Stimulated activated CD8-positive, alpha-beta memory T cell treated with anti-CD3 and anti-CD28 coated beads, Interleukin-12 subunit alpha, Interleukin-12 subunit beta, amount 100 ng/mL, for 1 hour (primary cell): ENCODE results near the gene EYA2.

Experiments used
- DNase-seq: peaks from one replicate; pipeline ENCODE4 v3.0.0-alpha.2; 2020; ENCODE audit warnings: low read depth

The EYA2 gene

DNA sequence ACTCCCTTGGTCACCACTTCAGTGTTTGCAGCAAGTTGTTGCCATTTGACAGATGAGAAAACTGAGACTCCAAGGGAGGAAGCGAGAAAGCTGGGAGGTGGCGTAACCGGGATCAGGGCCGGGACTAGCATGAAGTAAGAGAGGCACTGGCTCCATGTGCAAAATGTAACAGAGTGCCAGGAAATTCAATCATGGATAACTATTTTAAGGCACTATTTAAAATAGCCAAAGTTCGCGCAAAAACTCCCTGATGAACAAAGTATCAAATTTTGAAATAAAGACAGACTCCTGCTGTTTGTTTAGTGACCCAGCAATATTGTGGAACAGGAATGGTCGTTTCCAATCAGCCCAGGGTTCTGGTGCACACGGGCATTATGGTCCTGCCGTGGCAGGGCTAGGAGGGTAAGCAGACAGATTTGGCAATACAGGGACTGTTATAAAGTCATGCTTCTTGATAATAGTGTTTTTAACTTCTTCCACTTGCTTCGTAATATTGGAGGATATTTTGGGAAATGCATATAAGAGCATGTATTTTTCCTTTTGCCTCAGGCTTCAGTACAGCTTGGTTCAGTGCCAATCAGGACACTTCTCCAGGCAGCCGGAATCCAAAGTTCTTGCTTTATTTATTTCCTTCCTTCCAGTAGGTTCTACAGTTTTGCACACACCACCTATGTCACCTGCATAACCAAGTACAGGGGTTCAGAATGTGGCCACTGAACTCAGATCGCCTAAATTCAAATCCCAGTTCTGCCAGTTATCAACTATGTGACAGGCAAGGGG is 141.6 kb downstream of the EYA2 start:
- no peak for DNase-seq

DNA sequence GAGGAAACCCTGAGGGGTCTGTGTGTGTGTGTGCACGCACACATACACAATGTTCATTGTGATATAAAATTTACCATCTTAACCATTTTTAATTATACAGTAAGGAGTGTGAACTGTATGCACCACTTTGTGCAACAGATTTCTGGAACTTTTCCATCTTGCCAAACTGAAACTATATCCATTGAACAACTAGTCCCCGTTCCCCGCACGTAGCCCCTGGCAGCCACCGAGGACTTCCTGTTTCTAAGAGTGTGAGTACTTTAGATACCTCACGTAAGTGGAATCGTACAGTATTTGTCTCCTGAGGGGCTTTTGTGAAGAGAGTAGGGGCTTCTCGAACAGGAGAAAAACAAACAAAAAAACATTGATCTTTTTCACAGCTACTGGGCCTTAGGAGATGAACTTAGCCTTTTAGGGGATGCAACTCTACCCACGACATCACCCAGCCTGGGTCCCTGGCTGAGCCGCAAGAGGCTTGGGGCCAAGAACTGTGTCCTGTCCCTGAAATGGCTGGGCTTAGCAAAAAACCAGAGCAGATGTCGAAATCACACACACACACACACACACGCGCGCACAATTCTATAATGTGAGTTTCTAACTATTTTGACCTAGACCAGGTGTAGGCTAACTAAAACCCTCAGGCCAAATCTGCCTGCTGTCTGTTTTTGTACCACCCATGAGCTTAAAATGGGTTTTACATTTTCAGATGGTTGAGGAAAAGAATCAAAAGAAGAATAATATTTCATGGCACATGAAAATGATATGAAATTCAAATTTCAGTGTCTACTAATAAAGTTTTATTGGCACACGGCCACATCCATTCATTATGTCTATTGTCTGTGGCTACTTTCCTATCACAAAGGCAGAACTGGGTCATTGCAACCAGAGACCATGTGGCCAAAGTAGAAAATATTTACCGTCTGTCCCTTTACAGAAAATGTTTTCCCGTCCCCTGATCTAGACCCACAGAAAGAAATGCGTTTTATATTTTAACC is 144.2 kb downstream of the EYA2 start:
- DNase-seq = no peak

DNA sequence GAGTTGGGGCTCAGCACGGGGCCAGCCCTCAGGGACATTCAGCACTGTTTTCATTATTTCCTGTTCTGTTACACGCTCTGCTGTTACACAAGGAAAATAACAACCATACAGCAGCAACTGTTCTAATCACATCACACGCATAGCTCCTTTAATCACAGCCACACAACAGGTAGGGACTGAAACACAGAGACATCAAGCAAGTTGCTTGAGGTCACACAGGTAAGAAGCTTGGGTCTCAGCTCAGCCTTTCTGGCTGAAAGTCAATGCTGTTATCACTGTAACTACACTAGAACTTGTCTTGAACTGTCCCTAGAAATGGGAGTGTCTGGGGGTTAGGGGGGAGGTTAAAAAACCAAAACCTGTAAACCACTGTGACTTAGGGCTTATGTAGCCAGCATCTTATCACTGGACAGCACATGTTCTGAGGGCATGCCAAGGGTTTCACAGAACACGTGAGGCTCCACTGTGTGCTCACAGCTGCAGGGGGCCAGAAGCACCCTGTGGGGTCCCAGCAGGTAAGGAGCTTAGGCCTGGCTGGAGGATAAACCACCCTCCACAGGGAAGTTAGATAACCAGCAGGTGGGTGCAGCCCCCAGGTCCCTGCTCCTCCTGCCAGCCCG is 146.0 kb downstream of the EYA2 start:
- no peak for DNase-seq

DNA sequence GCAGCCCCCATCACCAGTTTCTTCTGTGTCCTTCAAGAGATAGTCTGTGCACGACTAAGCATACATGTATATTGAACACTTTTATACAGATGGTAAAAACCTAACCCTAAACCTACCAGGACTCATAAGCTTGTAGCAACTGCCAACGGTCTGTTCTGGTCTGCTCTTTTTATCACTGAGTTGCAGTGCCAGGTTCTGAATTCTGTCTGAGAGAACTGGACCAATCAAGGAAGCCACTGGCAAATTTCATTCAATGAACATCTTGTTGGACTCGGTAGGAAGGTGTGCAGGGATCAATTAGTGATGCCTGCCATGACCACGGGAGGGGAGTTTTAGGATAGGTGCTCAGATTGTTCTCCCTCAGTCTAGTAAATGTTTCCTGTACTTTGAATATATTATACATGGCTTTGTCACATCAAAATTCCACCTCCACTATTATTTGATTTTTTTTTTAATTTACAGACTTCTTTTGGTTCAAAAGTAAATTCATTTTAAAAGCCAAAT is 146.8 kb downstream of the EYA2 start:
- DNase-seq = no peak

DNA sequence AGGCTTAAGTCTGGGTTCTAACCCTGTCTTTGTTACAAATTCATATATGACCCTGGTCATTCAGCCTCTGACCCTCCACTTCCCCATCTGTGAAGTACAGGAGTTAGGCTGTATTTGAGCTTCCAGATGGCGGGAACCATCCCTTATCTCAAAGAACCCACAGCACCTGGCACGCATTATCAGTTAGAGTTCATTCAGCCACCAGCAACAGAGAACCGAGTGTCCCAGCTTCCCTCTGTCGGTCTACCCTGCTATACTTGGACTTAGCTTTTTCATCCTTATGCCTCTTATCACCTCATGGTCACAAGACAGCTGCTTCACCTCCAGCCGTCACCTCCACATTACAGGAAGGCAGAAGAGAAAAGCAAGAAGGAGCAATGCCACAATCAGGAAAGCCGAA is 147.8 kb downstream of the EYA2 start:
- DNase-seq = no peak

DNA sequence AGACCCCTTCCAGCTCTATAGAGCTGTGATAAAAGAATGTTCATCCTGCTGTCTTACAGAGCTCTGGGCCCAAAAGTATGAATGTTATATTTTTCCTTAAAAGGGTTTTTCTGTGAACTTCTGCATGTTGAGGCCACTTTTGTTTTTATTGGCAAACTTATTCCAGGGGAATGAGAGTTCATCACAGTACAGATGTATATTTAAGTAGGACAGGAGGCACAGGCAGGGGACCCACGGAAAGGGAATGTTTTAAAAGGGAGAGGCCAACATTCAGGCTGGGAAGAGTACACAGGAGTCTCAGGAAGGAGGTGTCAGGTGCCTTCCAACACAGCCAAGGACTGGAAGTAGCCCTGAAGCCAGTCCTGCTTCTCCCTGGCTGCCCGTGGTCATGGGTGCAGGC is 148.4 kb downstream of the EYA2 start:
- no peak for DNase-seq

DNA sequence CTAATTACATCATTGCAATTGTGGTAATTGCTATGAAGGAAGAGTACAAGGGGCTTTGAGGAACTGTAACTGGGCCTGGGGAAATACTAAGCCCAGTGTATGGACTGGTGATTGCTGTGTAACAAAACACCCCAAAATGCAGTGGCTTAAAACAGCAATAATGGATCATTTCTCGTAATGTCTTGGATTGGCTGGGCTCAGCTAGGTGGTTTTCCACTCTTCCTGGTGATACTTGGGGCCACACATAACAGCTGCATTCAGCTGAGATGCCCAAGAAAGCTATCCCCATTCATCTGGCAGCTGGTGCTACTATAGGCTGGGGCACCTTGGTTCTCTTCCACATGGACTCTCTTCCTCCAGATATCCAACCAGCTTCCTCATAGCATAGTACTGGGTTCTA is 150.3 kb downstream of the EYA2 start:
- no peak for DNase-seq

DNA sequence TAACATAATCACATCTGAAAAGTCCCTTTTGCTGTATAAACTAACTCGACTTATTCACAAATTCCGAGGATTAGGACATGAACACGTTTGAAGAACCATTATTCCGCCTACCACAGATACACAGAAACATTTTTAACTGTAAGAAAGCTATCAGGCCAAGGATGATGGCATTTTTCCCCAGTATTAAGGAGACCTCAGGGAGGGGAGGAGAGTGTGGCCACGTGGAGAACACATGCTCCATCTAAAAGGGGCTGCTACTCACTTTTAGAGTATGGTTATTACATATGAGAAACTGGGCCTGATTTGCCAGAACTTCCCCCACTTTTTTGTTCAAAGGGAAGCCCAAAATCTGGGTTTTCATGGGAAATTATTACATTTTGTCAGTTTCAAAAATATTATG is 153.4 kb downstream of the EYA2 start:
- DNase-seq = no peak

DNA sequence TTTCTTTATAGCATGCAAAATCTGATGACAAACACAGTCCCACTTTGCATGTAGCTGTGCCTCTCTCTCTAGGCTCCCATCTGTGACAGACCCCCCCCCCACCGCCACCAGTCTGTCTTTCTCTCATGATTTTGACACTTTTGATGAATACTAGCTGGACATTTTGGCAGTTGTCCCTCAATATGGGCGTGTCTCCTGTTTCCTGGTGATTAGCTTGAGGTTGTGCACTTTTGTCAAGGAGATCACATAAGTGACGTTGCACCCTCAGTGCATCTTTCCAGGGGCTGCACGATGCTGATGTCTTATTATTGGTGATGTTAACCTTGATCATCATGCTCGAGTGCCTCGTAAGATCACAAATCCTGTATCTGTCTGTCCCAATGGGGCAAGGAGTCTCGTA is 155.1 kb downstream of the EYA2 start:
- DNase-seq = no peak

DNA sequence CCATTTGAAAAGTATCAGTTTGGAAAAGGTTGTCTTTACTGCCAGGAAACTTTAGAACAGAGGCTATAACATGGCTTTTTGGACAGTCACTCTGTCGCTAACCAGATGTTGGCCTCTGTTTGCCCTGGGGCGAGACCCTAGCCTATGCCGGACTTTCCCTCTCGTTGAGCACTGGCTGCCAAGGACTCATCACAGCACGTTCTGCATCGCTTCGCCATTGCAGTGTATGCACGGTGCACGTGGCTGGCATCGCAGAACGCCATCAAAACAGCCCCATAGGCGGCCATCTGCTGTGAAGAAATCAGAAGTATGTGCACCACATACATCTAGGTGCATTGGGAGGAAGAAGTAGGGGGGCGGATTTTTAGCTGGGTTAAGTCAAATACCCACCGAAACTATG is 156.4 kb downstream of the EYA2 start:
- DNase-seq = no peak

DNA sequence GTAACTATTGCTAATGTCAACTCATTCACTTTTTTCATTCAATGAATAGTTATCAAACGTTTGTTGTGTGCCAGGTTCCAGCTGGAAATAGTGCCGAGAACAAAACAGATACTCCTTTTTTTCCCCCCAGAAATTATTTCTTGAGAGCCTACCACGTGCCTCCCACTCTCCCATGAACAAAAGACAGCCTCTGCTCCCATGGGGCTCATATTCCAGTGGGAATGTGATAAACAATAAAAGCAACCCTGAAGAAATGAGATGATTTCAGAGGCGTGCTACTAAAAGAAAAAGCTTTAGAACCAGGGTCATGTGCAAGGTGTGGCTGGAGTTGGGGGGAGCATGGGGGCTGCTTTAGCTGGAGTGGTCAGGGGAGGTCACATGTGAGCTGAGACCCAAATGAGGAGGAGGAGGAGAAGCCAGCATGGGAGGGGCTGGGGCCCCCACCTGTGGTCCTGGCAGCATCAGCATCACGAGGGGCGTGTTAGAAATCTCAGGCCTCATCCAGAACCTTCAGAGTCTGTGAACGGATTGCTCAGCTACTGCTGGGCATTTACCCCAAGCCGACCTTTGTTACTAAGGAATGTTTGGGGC is 157.4 kb downstream of the EYA2 start:
- no peak for DNase-seq

DNA sequence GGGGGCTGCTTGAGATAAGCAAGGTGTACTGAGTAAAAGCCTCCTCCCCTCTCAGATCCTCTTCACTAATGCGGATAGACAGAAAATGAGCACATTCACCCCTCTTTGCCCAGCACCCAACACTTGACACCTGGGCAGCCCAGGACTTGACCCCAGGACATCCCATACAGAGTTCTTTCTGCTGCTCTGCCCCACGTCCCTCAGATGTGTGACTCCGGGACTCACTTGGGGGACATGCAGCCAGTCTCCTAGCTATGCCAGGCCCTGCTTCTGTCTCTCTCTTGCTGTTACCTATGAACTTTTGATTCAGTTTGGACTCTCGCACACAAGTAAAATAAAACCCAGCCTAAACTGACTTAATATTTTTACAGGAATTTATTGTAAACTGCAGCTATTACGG is 159.9 kb downstream of the EYA2 start:
- no peak for DNase-seq

DNA sequence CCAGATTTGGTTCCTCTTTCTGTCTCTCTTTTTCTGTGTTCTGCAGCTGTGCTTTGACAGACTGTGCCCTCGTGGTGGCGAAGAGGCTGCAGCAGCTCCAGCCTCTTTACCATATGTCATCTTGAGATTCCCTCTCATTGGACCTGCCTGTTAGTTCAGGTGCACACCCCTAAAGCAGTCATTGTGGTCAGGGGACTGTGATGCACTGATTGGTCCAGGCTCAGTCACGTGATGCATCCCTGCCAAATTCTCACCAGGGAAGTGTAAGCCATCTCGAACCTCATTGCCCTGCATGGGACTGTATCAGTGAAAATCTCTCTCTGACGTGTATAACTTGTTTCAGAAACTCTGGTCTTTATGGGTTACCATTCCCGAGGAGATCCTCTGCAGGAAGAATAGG is 160.3 kb downstream of the EYA2 start:
- no peak for DNase-seq

DNA sequence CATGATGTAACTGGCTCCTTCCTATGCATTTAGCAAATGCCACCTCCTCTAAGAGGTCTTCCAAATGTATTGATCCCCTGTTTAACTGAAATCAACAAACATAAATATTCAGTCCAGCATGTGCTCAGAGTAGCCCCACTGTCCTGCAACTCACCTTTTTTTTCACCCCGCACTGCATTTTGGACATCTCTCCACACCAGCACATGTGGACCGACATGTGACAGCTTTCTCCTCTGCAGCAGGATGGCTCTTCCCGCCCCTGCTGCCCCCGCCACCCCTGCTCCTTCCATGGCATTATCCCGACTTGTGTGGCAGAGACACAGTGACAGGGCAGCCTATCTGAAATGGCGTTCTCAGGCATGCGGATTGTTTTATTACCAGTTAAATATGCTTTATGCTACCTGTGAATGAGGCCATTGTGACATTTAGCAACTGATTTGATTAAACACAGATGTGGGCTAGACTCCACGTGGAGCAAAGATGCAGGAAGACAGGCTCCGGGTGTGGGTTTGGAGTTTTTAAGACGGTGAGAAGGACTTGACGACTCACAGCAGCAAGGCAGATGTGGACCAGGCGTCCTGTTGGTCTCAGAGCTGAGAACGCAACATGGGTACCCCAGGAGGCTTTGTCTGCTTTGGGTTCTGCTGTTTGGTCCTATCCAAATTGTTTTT is 161.2 kb downstream of the EYA2 start:
- DNase-seq = no peak

DNA sequence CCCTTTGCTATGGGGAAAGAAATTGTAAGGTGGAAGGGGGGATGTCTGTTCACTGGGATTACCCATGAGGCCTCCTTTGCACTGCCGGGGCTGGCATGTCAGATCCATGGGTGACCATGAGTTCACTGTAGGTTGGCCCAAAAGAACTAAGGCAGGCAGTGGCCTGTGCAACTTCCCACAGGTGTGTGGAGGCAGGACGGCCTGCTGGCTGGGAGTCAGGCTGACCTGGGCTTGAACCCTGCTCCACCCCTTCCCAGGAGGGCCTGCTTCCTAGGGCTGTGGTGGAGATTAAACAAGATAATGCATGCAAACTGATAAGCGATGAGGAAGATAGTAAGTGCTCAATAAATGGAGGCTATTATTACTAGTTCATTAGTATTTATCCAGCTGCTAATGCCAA is 163.0 kb downstream of the EYA2 start:
- no peak for DNase-seq

DNA sequence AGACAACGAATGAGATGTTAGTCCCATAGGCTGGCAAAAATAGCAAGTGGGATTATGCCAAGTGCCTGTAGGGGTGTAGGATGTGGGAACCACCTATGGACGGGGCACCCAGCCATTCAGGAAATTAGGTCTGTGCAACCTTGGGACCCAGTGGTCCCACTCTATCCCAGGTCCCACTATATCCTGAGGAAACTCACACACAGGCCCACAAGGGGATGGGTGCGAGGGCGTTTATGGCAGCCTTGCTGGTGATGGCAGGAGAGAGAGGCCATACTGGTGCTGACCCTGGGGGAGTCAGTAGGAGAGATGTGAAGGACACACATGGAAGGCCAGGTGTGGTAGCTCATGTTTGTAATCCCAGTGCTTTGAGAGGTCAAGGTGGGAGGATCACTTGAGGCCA is 163.6 kb downstream of the EYA2 start:
- DNase-seq = no peak

DNA sequence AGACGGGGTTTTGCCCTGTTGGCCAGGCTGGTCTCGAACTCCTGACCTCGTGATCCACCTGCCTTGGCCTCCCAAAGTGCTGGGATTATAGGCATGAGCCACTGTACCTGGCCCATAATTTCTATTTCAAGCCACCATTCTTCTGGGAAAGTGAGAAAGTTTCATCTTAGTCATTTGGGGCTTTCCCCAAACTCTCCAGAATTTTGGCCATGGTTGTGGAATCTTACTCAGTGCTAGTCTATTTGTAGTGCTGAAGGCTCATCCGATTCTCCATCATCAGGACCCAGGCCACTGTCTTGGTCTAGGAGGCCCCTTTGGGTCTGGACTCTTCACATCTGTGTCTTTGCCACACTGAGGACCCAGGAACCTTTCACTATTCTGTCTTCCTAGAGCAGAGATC is 164.9 kb downstream of the EYA2 start:
- DNase-seq = no peak

DNA sequence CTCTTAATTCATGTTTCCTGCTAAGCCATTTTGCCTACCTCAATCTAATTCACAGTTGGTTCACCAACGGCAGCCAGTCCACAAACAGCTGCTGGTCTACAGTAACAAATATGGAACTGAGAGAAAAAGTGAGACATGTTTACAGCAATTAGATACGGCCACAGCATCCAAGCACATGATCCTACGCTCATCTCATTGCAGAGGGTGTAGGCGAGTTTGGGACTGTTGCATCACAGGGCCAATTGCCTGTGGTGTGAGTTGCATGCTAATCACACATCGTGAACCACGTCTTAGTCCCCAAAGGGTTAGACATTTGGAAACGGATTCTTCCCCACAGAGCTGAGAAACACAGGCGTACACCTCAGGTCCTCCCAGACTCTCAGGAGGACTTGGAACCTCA is 166.9 kb downstream of the EYA2 start:
- DNase-seq = no peak

DNA sequence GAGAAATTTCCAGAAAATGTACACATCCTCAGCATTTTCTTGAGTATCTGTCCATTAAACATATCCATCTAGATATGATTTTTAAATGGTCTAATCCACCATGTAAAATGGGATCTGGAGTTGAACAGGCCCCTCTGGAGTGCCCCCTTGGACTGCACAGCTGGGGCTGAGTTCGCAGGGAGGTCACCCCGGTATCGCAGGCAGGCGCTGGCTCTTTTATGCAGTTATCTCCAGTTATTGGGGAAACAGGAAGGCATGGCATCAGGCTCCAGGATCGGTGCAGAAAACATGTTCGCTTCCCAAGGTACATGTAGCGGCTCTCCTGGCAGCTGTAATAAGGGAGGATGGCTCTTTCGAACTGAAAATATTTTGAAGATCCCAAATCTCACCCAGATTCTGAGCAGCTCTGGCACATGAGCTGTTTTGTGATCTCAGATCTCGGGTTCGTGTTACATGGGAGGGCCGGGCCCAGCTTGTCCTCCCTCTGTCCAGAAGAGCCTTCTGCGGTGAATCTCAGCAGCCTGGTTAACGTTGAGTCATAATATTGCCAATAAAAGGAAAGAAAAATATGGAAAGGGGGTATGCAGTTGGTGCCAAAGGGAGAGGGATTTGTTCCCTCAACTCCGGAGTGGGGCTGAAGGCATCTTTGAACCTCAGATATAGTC is 167.7 kb downstream of the EYA2 start:
- DNase-seq = no peak

DNA sequence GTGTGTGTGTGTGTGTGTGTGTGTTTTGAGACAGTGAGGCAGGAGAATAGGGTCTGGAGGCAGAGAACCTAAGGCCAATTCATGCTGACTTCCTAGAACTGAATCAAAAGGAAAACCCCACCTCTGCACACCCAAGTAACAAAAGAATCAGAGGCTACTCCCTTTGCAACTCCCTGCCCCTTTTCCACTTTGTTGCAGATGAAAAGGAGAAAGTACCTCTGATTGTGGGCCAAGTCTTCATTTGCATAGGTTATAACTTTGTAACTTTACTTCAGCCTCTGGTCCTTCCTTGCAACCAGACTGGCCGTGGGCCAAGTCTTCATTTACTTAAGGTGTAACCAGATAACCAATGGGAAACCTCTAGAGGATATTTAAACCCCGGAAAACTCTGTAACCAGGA is 168.8 kb downstream of the EYA2 start:
- no peak for DNase-seq

DNA sequence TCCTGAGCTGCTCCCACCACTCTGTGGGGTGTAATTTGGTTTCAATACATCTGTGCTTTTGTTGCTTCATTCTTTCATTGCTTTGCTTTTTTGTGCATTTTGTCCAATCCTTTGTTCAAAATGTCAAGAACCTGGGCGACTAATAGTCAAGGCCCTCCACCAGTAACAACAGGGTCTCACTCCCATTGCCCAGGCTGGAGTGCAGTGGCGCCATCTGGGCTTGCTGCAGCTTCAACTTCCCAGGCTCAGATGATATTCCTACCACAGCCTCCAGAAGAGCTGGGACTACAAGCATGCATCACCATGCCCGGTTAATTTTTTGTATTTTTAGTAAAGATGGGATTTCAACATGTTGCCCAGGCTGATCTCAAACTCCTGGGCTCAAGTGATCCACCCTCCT is 169.2 kb downstream of the EYA2 start:
- no peak for DNase-seq
